HG02981 (cell line): ENCODE measurements around the gene PTPN1.
"Not testable (repeated sequence)": the region's sequence is repeated elsewhere in the genome, so short reads cannot be mapped to it uniquely, and the experiment has no call there.

Experiments used
- ATAC-seq: cut with Tn5 transposase; IDR thresholded peaks from one replicate; pipeline ENCODE4 v1.9.1; 2021; ENCODE audit warnings: mild to moderate bottlenecking, moderate library complexity; ENCODE audit not compliant: unreplicated experiment

PTPN1 gene

DNA sequence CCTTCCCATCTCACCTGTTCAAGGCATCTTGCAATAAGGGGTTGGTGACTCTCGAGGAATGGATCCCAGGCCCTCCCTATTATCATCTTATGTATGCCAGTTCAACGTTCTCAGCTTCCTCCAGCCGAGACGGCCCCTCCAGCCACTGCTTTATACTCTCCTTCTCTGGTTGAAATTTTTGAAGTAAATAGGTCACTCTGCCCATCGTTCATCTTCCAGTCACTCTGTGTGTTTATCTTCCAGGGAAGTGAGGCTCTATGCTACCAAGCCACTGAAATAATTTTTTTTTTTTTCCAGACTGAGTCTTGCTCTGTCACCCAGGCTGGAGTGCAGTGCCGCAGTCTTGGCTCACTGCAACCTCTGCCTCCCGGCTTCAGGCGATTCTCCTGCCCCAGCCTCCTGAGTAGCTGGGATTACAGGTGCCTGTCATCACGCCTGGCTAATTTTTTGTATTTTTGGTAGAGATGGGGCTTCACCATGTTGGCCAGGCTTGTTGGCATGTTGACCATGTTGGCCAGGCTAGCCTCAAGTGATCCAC lies 17.0 kb downstream of the PTPN1 start:
- no peak for ATAC-seq

DNA sequence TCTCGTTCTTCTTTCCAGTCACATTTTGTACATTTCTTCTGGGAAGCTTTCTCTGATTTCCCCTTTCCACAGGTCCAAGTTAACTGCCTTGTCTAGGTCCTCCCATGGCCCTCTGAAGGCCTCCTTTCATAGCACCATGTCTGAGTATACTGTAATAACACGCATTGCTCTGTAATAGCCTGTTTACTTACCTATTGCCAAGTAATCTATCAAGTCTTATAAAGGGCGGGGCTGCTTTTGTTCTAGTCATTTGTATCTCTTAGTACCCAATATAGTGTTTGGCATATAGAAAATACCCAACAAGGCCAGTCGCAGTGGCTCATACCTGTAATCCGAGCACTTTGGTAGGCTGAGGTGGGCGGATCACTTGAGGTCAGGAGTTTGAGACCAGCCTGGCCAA lies 17.9 kb downstream of the PTPN1 start:
- ATAC-seq, result no peak

DNA sequence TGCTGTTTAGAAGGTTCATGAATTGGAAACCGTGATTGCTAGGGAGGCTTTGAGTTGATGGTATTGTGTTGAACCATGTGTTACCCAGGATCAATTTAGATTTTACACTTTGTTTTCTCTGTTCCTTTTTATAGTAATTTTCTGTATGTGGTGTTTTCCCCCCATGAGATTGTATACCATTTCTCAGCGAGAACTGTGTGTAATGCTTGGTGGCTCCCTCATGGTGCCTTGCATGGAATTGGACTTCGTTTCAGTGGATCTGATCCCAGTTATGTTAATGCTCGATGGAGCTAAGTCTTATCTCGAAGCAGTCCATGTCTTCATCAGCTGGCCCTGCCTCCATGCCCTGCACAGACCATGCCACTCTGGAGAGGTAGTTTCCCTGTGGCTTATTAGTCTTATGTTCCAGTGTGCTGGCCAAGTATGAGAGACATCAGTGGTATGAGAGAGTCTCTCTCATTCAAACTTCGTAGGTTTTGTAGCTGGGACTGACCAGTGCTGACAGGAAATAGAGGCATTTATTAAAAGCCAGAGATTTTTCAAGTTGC lies 18.7 kb downstream of the PTPN1 start:
- peak; percentile 43 for ATAC-seq

DNA sequence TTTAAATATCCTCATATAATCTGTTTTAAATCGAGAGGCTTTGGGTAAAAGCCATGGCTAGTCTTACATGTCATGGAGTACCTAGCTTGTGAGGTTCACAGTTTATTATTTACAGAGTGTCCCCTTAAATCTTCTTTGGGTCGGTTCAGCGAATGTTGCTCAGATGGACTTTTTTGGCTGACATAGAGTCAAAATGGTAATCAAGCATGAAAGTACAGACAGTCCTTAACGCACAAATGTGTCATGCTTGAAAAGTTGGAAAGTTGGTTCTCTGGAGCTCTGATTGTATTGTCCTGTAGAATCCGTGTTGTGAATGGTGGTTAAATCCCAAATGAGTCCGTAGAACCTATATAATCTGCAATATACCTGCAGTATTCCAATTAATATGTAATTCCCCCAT lies 22.0 kb downstream of the PTPN1 start:
- no peak for ATAC-seq

DNA sequence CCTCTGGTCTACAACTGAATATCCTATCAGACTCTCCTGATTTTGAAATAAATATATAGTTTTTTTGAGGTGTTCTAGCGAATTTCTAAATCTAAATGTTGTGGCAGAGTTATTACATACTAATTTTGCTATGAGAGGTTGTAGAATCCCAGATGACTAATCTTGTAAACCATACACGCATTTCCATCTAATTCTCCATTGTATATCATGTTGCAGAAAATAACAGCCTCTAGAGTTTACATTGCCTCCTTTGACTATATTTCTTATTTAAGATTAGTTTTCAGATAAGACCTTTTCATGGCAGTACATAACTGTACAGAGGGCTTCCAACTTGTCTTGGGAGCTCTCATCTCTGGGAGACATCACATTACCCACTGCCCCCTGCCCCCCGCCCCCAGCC lies 22.9 kb downstream of the PTPN1 start:
- ATAC-seq, result no peak

DNA sequence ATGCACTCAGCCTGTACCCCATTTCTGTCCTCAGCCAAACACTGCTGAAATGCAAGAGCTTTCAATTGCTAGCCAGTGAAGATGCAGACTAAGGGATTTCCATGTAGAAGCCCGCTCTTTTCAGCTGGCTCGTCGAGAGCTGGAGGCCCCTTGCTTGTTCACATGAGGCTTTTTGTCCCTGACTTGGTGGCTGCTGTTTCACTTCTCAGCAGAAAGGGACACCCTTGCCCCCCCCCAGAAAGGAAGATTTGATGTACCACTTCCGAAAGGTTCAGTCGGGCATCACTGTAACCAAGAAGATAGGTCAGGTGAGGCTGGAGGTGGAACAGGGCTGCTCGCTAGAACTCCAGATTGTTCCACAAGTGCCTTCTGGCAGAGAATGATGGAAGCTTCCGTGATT lies 23.3 kb downstream of the PTPN1 start:
- no peak for ATAC-seq

DNA sequence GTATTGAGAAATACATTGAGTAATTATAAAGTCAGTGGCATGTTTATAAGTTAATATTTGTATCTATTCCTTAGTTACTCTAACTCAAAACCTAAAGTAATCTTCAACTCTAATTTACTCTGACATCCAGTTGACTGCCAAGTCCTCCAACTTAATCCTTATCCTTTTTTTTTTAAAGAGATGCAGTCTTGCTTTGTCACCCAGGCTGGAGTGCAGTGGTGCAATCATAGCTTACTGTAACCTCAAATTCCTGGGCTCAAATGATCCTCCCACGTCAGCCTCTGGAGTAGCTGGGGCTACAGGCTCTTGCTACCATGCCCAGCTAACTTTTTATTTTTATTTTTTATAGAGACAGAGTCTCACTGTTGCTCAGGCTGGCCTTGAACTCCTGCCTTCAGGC lies 24.4 kb downstream of the PTPN1 start:
- no peak for ATAC-seq

DNA sequence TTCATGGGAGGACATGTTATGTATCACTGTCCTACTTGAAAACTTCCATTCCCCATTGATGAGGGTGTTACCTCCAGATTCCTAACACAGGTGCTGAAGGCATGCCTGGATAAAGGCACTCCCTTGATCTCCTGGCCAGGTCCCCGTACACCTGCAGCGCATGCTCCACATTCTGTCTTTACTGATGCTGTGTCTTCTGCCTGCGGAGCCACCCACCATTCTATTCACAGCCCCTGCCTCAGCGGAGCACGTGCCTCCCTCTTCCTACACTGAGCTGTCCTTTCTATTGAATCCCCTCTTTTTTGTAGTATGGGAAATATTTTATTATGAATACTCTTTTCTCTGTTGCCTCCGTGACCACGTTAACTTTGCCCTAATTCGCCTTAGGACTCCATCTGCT lies 25.0 kb downstream of the PTPN1 start:
- no peak for ATAC-seq

DNA sequence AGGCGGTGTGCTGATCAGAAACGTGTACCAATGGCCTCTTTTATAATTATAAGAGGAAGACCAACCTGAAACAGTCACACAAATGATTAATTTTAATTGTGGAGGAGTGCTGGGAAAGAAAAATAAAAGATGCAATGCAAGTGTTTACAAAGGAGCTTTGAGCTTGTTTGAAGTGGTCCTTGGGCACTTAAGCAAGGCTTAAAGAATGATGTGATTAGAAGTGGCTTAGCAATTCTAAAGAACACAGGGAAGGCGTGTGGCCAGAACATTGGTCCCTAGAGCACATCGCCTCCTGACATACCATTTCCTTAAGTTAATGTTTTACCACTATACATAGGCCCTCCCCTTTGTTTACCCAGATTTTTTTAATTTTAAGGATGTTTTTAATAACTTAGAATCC lies 26.1 kb downstream of the PTPN1 start:
- ATAC-seq, result no peak

DNA sequence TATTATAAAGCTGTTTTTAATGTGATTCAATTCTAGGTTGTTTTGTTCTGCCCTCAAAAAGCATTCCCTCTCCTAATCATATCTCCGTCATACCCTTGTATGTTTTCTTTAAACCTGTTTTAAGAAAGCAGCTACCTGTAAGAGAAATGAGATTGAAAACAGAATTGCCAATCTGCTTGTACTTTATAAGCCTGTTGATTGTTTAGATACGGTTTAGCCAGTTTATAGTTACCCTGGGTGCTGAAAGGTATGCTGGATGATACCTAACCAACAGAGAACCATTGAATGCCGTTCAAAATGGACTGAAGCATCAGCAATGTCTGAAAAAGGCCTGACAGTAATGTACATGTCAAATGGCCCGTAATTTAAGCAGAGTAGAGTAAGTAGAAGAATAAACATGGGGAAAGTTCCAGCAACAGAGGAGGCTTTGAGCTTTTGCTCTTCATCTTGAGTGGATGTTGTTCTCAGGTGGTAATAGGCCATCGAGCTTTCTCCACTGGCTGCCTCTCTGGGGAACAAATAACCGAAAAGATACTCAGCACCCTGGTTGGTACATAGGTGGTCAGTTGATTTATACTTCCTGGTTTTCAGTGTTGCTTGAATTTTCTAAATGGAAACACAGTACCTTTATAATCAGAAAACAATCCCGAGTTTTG lies 27.5 kb downstream of the PTPN1 start:
- ATAC-seq, result no peak

DNA sequence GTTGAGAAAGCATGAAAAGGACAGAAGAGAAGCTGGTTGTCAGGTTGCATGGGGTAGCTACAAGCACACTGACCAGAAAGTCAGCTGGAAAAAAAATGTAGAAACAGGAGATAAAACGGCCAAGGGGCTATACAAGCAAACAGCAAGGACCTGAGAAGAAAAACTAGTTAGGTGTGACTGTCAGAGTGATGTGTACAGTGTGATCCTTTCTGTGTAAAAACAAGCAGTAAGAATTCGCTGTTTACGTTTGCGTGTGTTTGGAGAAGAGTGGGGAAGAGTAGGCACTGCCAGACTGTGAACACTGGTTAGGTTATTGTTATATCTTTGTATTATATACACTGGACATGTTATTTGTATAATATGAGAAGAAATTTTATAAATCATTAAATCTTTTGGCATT lies 28.1 kb downstream of the PTPN1 start:
- no peak for ATAC-seq

DNA sequence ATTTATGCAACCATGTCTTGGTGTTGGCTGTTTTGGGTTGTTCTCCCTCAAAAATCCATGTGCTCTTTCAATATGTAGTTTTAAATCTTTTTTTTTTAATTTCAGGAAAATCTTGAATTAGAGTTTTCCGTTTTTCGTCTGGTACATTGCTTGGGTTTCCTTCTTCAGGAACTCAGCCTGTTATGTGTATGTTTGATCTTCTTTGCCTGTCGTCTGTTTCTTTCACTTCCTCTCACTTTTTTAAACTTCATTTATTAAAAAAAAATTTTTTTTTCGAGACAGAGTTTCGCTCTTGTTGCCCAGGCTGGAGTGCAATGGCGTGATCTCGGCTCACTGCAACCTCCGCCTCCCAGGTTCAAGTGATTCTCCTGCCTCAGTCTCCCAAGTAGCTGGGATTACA lies 29.6 kb downstream of the PTPN1 start:
- not testable (repeated sequence) for ATAC-seq

DNA sequence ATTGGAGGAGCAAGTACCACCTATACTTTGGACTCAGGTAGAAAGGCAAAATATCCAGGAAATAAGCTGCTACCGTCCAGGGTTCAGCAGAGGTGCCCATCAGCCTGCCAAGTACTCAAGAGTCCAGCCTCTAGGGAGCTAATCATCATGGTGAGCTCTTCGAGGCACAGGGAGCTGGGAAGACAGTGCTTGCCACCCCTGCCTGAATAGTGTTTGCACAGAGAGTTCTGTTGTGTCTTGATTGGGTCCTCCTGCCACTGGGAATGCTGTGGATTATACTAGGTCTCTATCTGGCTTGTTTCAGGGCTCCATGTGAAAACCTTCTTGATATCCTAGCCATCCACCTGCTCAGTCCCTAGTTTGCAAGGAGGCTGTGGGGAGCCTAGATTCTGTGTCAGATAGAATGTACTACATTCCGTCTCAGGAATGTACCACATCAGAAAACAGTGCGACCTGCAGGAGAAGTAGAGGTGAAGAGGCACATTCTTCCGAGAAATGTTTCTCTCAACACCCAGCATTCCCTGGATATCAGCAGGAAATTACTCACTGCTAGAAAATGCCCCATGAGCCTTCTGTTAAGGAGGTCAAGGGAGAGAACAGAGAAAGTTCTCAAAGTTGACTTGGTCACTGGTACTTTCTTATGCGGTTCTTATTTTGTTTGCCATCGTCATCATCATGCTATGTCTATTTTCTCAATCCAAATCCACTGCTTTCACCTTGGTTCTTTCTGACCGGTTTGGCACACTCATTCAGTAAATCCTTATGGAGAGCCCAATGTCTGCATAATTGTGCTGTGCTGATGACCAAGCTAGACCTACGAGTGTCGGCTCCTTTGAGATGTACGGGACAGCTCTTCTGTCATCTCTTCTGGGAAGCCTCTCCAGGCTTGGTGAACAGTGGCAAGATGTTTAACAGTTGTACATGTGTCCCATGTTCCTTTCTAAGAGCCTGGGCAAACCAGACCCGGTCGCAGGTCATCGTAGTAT lies 30.7 kb downstream of the PTPN1 start:
- peak; percentile 6 for ATAC-seq

DNA sequence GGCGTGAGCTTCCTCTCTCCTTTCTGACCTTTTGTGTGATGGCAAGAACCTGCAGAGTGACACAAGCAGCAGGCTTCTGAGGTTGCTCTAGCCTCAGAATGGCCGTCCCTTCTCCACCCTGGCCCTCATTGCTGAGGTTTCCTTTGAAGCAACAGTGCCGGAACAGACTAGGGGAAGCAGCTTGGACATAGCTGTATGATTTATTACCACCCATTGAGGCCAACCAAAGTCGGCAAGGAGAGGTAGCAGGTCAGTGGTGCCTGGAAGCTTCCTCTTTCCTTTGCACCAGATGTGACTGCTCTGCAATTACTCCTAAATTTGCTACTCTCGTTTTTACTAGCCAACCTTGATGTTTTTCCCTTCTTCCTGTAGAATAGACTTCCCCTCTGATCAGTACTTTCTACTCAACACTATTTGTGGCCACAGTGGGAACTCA lies 31.4 kb downstream of the PTPN1 start:
- ATAC-seq, result peak; percentile 46

DNA sequence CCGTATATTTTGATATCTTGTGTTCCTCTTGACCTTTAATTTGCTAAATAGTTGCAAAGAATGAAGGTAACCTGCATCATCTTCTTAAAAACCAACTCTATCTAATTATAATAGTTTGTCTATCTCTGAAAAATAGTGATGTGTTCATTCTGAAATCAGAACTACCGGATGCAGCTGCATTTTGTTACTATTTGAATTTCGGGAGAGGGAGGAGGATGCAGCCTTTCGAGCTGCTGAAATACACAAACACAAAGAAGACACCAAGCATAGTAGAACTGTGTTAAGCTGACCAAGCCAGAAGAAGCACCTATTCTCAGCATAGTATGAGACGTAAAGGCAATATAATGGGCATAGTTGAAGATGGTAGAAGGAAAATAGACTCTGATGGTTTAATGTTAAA lies 33.1 kb downstream of the PTPN1 start:
- ATAC-seq, result no peak

DNA sequence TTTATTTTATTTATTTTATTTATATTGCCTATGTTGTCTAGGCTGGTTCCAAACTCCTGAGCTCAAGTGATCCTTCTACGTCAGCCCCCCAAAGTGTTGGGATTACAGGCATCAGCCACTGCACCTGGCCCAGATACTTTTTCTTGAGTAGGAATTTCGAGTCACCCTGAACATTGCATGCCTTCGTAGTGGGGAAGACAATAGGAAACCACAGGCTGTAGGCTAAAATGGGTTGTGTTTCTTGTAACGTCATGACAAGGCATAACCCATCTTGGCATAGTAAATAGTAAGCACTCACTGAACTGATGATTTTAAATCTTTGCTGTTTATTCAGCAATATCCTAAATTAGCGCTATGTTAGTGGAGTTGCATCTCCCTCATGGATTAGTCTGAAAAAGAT lies 34.9 kb downstream of the PTPN1 start:
- no peak for ATAC-seq

DNA sequence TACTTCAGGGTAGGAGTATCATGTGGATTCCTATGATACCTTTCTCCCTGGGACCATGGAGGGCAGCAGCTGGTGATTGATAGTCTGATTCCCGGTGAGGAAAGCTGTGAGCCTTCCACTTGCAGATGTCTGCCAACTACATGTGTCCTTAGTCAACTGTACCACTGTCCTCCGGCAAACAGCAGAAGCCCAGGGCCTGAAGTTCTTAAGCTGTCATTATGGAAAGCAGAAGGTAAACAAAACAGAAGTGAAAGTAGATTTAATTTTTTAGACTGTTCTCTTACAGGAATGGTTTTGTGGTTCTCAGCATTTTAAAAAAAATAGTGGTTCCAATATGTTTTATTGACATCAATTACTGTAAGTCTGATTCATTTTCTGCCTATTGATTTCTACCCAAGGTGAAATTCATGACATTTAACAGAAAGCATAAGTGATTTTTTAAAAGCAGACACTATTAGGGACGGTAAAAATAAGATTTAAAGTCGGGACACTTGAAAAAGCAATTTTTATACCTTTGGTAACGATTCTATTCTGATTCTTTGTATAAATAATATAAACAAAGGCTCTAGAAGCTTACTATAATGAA lies 36.6 kb downstream of the PTPN1 start:
- ATAC-seq, result no peak

DNA sequence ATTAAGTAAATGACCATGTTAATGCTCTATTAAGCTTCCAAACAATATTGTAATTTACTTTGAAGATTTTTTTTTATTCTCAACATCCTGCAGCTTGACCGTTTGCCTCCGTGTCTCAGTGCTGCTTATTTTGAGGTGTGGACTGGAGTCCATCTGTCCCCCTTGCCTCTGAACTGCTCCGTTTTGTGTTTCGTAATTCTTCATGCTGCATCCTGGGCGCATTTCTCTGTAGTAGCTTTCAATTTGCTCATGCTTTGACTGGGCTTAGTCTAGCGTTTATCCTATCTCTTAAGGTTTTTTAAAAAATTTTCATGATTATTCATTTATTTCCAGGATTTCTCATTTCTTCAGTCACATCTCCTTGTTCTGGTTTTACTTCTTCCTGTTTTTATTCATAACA lies 37.8 kb downstream of the PTPN1 start:
- no peak for ATAC-seq

DNA sequence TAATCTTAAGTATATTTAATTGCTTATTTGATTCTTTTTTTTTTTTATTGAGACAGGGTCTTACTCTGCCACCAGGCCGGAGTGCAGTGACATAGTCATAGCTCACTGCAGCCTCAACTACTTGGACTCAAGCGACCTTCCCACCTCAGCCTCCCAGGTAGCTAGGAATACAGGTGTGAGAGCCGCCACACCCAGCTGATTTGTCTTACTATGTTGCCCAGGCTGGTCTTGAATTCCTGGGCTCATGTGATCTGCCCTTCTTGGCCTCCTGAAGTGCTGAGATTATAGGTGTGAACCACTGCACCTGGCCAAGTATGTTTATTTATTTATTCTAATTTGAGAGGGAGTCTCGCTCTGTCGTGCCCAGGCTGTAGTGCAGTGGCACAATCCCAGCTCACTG lies 38.2 kb downstream of the PTPN1 start:
- ATAC-seq, result no peak

DNA sequence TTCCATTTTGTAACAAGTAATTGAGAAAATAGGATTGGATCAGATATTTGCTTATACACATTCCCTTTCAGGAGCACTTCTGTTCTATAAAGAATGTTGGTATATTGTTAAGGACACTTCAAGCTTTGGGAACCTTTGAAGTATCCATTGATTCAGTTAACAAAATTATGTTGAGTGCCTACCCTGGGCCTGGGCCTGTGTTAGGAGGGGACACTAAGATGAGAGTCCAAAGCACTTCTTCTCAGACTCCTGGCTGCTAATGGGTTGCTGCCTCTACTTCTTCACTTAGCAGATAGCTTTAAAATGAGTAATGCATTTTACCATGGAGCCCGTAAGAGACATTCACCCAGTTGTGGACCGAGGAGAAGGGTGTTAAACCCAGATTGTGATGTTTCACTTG lies 40.3 kb downstream of the PTPN1 start:
- ATAC-seq, result no peak

DNA sequence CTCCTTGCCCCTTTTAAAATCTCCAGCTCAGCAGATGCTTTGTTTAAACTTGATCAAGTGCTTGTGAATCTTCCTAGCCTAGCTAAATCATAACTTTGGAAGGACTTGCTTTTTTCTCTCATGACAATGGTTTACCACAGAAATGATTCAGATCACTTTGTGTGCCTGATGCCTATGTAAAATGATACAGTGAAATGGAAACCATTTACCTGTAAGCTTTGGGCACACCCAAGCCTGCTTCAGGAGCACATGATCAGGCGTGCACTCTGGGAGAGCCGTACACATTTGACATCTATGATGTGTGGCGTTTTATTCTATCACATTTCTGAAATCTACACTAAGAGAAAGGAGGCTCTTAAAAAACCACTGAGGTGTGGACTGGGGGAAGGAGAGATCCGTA lies 41.1 kb downstream of the PTPN1 start:
- ATAC-seq, result no peak
